ENCODE data around the gene NDUFB7.

The NDUFB7 gene

GRCh38 chr19:14558370-14559066 lies 13.3 kb downstream of the NDUFB7 start:
- peak overlapping the region in 1 of 3 experiments; percentile 30 for H3K27ac Mint-ChIP-seq
- H3K27me3 Mint-ChIP-seq (ENCODE audit: low read depth) = no peaks in the 10 kb centered on the region
- no peaks in the 10 kb centered on the region for H3K9me3 Mint-ChIP-seq
- no peaks in the 10 kb centered on the region for H3K36me3 Mint-ChIP-seq (ENCODE audit: low read depth)
- TF ChIP-seq CTCF (IDR thresholded peaks at IDR 0.05; ENCODE audit: unreplicated experiment in 3 of 3) = no peak
- no peak overlapping the region for H3K4me3 Mint-ChIP-seq
- H3K4me1 Mint-ChIP-seq = peaks cover 33% of the 10 kb centered on the region

- H3K9me3 Mint-ChIP-seq = no peaks in the 10 kb centered on the region
- H3K4me3 Mint-ChIP-seq = peak overlapping the region in 2 of 3 experiments; percentile 14 to 27
- peak overlapping the region in 1 of 3 experiments; percentile 43 for H3K27ac Mint-ChIP-seq
- H3K27me3 Mint-ChIP-seq (ENCODE audit: low read depth) = no peaks in the 10 kb centered on the region
- H3K4me1 Mint-ChIP-seq = peaks cover 30% of the 10 kb centered on the region
- TF ChIP-seq CTCF (IDR thresholded peaks at IDR 0.05; ENCODE audit: unreplicated experiment in 3 of 3) = peak; percentile 84 to 91 (median 88)
- no peaks in the 10 kb centered on the region for H3K36me3 Mint-ChIP-seq (ENCODE audit: low read depth)
Observed at GRCh38 chr19:14556662-14557188, 15.1 kb downstream of the NDUFB7 start.

GRCh38 chr19:14555918-14556661 lies 15.8 kb downstream of the NDUFB7 start:
- TF ChIP-seq CTCF (IDR thresholded peaks at IDR 0.05; ENCODE audit: unreplicated experiment in 3 of 3) = no peak
- Mint-ChIP-seq H3K9me3 (no peaks in the 10 kb centered on the region), H3K4me3 (no peak overlapping the region), H3K4me1 (peaks cover 31% of the 10 kb centered on the region), H3K27me3 (ENCODE audit: low read depth) (no peaks in the 10 kb centered on the region), H3K27ac (peak overlapping the region; percentile 43 to 57 (median 45)), H3K36me3 (ENCODE audit: low read depth) (no peaks in the 10 kb centered on the region)

DNA sequence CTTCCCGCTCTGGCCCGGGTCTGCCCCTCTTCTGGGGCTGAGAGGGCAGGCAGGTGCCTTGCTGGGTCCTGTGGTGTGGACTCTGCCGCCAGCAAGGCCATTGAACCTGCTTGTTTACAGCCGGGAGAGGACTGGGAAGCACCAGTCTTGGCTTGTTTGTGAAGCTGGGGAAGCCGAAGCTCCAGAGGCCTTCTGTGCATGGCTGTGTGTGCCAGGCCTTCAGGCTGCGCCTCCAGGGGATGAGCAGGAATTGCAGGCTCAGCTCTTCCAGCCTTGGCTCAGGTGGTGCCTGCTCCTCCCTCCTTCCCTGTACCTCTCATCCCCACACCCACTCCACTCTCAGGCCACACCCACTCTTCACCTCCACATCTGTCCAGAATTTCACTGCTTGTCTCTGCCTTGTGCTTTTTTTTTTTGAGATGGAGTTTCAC lies 17.5 kb downstream of the NDUFB7 start:
- Mint-ChIP-seq H3K27me3 (ENCODE audit: low read depth) (no peaks in the 10 kb centered on the region), H3K4me3 (no peak overlapping the region), H3K9me3 (no peaks in the 10 kb centered on the region), H3K4me1 (peaks cover 37% of the 10 kb centered on the region), H3K27ac (peak overlapping the region; percentile 24 to 81 (median 79)), H3K36me3 (ENCODE audit: low read depth) (peaks cover 5% of the 10 kb centered on the region)
- no peak for TF ChIP-seq CTCF (IDR thresholded peaks at IDR 0.05; ENCODE audit: unreplicated experiment in 3 of 3)

- Mint-ChIP-seq H3K27ac (peak overlapping the region; percentile 24 to 80 (median 56)), H3K4me1 (peaks cover 33% of the 10 kb centered on the region), H3K4me3 (no peak overlapping the region), H3K9me3 (no peaks in the 10 kb centered on the region), H3K27me3 (ENCODE audit: low read depth) (no peaks in the 10 kb centered on the region), H3K36me3 (ENCODE audit: low read depth) (peaks cover 5% of the 10 kb centered on the region)
- TF ChIP-seq CTCF (IDR thresholded peaks at IDR 0.05; ENCODE audit: unreplicated experiment in 3 of 3) = no peak
Observed at GRCh38 chr19:14553939-14554243, 18.0 kb downstream of the NDUFB7 start.

Measured in nephron (organoid).